B cell (primary cell): Measurements from ENCODE around the gene DAW1.

ENCODE experiments used
- EZH2 ChIP-seq: IDR thresholded peaks from 2 replicates; pipeline ENCODE4 v1.6.1; 2012; ENCODE audit warnings: borderline replicate concordance, low read depth, mild to moderate bottlenecking, moderate library complexity, low read length; ENCODE audit not compliant: insufficient read depth, poor library complexity, severe bottlenecking
- TF ChIP-seq, protein P1 (sequence below): fragments of 200-600 bp; IDR thresholded peaks from one replicate; pipeline ENCODE4 v1.8.0; 2022; ENCODE audit warnings: antibody characterized with exemption, mild to moderate bottlenecking

DNA sequence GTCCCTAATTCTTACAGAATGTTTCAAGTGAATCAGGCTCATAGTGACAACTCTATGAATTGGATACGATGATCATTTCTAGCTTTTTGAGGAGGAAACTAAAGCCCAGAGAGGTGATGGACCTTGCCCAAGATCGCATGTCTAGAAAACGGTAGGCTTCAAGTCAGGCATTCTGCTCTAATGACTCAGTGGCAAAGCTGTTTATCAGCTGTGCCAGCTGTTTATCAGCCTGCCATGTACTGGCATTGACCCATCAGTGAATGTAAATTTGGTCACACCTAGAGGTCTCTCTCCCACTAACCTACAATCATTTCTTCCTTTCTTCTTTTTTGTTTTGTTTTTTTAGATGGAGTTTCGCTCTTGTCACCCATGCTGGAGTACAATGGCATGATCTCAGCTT lies 6.1 kb upstream of the DAW1 start:
- TF ChIP-seq, protein P1, sequence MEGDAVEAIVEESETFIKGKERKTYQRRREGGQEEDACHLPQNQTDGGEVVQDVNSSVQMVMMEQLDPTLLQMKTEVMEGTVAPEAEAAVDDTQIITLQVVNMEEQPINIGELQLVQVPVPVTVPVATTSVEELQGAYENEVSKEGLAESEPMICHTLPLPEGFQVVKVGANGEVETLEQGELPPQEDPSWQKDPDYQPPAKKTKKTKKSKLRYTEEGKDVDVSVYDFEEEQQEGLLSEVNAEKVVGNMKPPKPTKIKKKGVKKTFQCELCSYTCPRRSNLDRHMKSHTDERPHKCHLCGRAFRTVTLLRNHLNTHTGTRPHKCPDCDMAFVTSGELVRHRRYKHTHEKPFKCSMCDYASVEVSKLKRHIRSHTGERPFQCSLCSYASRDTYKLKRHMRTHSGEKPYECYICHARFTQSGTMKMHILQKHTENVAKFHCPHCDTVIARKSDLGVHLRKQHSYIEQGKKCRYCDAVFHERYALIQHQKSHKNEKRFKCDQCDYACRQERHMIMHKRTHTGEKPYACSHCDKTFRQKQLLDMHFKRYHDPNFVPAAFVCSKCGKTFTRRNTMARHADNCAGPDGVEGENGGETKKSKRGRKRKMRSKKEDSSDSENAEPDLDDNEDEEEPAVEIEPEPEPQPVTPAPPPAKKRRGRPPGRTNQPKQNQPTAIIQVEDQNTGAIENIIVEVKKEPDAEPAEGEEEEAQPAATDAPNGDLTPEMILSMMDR, result no peak
- no peak for TF ChIP-seq EZH2
